Liver (tissue), 9 donors: ENCODE measurements around the gene SECTM1. TPM values are rescaled to one million over a fixed set of nuclear protein-coding genes. Genes with fewer than 3 reads are reported as not detected.

ENCODE experiments used
- DNase-seq: peaks from one replicate; pipeline ENCODE4 v3.0.0-alpha.2; 2017; ENCODE audit warnings: low spot score
- H3K27ac ChIP-seq, 2 donors: one replicate each; pipeline ENCODE4 v1.7.0; 2013; ENCODE audit warnings: inconsistent platforms in 2 of 2, low read length in 2 of 2, control low read depth in 1 of 2, low read depth in 1 of 2, mild to moderate bottlenecking in 1 of 2
- H3K27me3 ChIP-seq, 4 donors: one replicate each; pipeline versions ENCODE4 v1.6.1 to v1.7.0; 2013; ENCODE audit warnings: low read length in 3 of 4, inconsistent platforms in 1 of 4, mild to moderate bottlenecking in 1 of 4, moderate library complexity in 1 of 4; ENCODE audit not compliant: control insufficient read depth in 4 of 4, insufficient read depth in 4 of 4
- H3K36me3 ChIP-seq, 4 donors: one replicate each; pipeline versions ENCODE4 v1.6.1 to v1.7.0; 2013; ENCODE audit warnings: low read length in 3 of 4, mild to moderate bottlenecking in 3 of 4, low read depth in 1 of 4, moderate library complexity in 1 of 4; ENCODE audit not compliant: control insufficient read depth in 4 of 4, insufficient read depth in 3 of 4
- H3K4me1 ChIP-seq, 4 donors: one replicate each; pipeline versions ENCODE4 v1.6.1 to v1.7.0; 2013; ENCODE audit warnings: low read length in 3 of 4, mild to moderate bottlenecking in 3 of 4, moderate library complexity in 1 of 4; ENCODE audit not compliant: control insufficient read depth in 4 of 4, insufficient read depth in 4 of 4
- H3K4me3 ChIP-seq, 3 donors: one replicate each; pipeline versions ENCODE4 v1.6.1 to v1.7.0; 2013; ENCODE audit warnings: low read length in 3 of 3, control low read depth in 1 of 3, low read depth in 1 of 3, mild to moderate bottlenecking in 1 of 3
- H3K9ac ChIP-seq, 2 donors: one replicate each; pipeline ENCODE4 v1.7.0; 2013; ENCODE audit warnings: low read length in 2 of 2, mild to moderate bottlenecking in 2 of 2, moderate library complexity in 2 of 2, control low read depth in 1 of 2, low read depth in 1 of 2
- H3K9me3 ChIP-seq, 4 donors: one replicate each; pipeline versions ENCODE4 v1.6.1 to v1.7.0; 2013; ENCODE audit warnings: low read length in 3 of 4; ENCODE audit not compliant: control insufficient read depth in 4 of 4
- ATF3 ChIP-seq: IDR thresholded peaks from 2 replicates; pipeline ENCODE4 v1.6.1; 2016; ENCODE audit warnings: antibody characterized with exemption
- EGR1 ChIP-seq, 2 donors: IDR thresholded peaks; 2 replicates each; pipeline ENCODE4 v1.6.1; 2016 to 2018; ENCODE audit warnings: antibody characterized with exemption in 2 of 2, low read depth in 2 of 2
- FOXA1 ChIP-seq: IDR thresholded peaks from 2 replicates; pipeline ENCODE4 v1.6.1; 2016; ENCODE audit warnings: antibody characterized with exemption
- FOXA2 ChIP-seq: IDR thresholded peaks from 2 replicates; pipeline ENCODE4 v1.6.1; 2016; ENCODE audit warnings: antibody characterized with exemption
- GABPA ChIP-seq, 2 donors: IDR thresholded peaks in 1 of 2; conservative IDR thresholded peaks in 1 of 2; 2 replicates each; pipeline ENCODE4 v1.6.1; 2016; ENCODE audit warnings: antibody characterized with exemption in 2 of 2, mild to moderate bottlenecking in 1 of 2, moderate library complexity in 1 of 2
- HNF4A ChIP-seq, 2 donors: conservative IDR thresholded peaks; 2 replicates each; pipeline ENCODE4 v1.6.1; 2016; ENCODE audit warnings: antibody characterized with exemption in 2 of 2, mild to moderate bottlenecking in 2 of 2
- HNF4G ChIP-seq: IDR thresholded peaks from 2 replicates; pipeline ENCODE4 v1.6.1; 2016; ENCODE audit warnings: antibody characterized with exemption
- JUND ChIP-seq, 2 donors: IDR thresholded peaks; 2 replicates each; pipeline ENCODE4 v1.6.1; 2016; ENCODE audit warnings: antibody characterized with exemption in 2 of 2
- MAX ChIP-seq: IDR thresholded peaks from 2 replicates; pipeline ENCODE4 v1.6.1; 2016; ENCODE audit warnings: antibody characterized with exemption
- NR2F2 ChIP-seq: IDR thresholded peaks from 2 replicates; pipeline ENCODE4 v1.6.1; 2016; ENCODE audit warnings: antibody characterized with exemption
- RAD21 ChIP-seq, 2 donors: IDR thresholded peaks; 2 replicates each; pipeline ENCODE4 v1.6.1; 2016; ENCODE audit warnings: antibody characterized with exemption in 2 of 2, mild to moderate bottlenecking in 2 of 2
- REST ChIP-seq: IDR thresholded peaks from 2 replicates; pipeline ENCODE4 v1.6.1; 2016; ENCODE audit warnings: antibody characterized with exemption, mild to moderate bottlenecking
- RXRA ChIP-seq, 2 donors: IDR thresholded peaks; 2 replicates each; pipeline ENCODE4 v1.6.1; 2017 to 2018; ENCODE audit warnings: antibody characterized with exemption in 2 of 2, mild to moderate bottlenecking in 1 of 2
- SP1 ChIP-seq: IDR thresholded peaks from 2 replicates; pipeline ENCODE4 v1.6.1; 2018; ENCODE audit warnings: antibody characterized with exemption, mild to moderate bottlenecking
- TAF1 ChIP-seq: conservative IDR thresholded peaks from 2 replicates; pipeline ENCODE4 v1.6.1; 2016; ENCODE audit warnings: antibody characterized with exemption, mild to moderate bottlenecking
- YY1 ChIP-seq: IDR thresholded peaks from 2 replicates; pipeline ENCODE4 v1.6.1; 2016; ENCODE audit warnings: antibody characterized with exemption, mild to moderate bottlenecking
- ZBTB33 ChIP-seq: IDR thresholded peaks from 2 replicates; pipeline ENCODE4 v1.6.1; 2016; ENCODE audit warnings: antibody characterized with exemption
- WGBS: extraction: QIAGEN DNeasy Blood & Tissue Kit; methylation state at CpG from one replicate; pipeline ENCODE4 v1.1.7; 2013; 5-methylcytosine and 5-hydroxymethylcytosine counted together
- polyA plus RNA-seq, 2 donors: library from polyadenylated mRNA; stranded (reverse) in 1 of 2; unstranded in 1 of 2; fragments of 200-250 nt in 1 of 2; fragments of >200 nt in 1 of 2; fragmentation: Nextera tagmentation in 1 of 2; extraction: Ambion mirVana in 1 of 2; gene quantifications; one replicate each; pipeline versions ENCODE4 v1.2.1 to v1.2.3, GENCODE V29; 2013 to 2015
- total RNA-seq, 2 donors: library from RNA; depleted of rRNA; stranded (reverse); fragments of >200 nt; gene quantifications; one replicate each; pipeline ENCODE4 v1.2.3, GENCODE V29; 2014
- donor health status: healthy.
- donor health status: healthy.
- donor health status: healthy.
- donor health status: healthy.
- donor health status: healthy.

Gene SECTM1
- total and polyA plus RNA-seq, 4 donors: 1.3 to 14.2 (median 4.6) TPM

GRCh38 chr17:82280537-82280936, 53.0 kb downstream of the SECTM1 start:
- H3K9ac ChIP-seq: no peak overlapping the region
- no peaks in the 10 kb centered on the region for H3K36me3 ChIP-seq
- no peak for DNase-seq
- no peaks in the 10 kb centered on the region for H3K4me1 ChIP-seq
- no peaks in the 10 kb centered on the region for H3K27me3 ChIP-seq
- 97% methylated on average over 8 of the region's 8 CpGs for WGBS
- no peaks in the 10 kb centered on the region for H3K9me3 ChIP-seq
- TF ChIP-seq FOXA1 (no peak), HNF4G (no peak), SP1 (no peak), EGR1 (IDR thresholded peaks at IDR 0.05; ENCODE audit: low read depth in 2 of 2) (no peak), ZBTB33 (no peak), FOXA2 (no peak), ATF3 (no peak)
- H3K4me3 ChIP-seq: no peak overlapping the region
- H3K27ac ChIP-seq: no peak overlapping the region

GRCh38 chr17:82278786-82279391, 54.7 kb downstream of the SECTM1 start:
- no peak overlapping the region for H3K4me3 ChIP-seq
- no peak overlapping the region for H3K9ac ChIP-seq
- no peaks in the 10 kb centered on the region for H3K9me3 ChIP-seq
- DNase-seq: no peak
- TF ChIP-seq ATF3: no peak
- no peaks in the 10 kb centered on the region for H3K36me3 ChIP-seq
- H3K4me1 ChIP-seq: peaks cover 1 to 6% (median 3%) of the 10 kb centered on the region in 4 donors
- WGBS: 76% methylated on average over 16 of the region's 16 CpGs
- peak overlapping the region in 1 of 2 donors; percentile 54 for H3K27ac ChIP-seq
- H3K27me3 ChIP-seq: no peaks in the 10 kb centered on the region

- no peak overlapping the region for H3K27ac ChIP-seq
- no peaks in the 10 kb centered on the region for H3K9me3 ChIP-seq
- peaks cover 1 to 9% (median 4%) of the 10 kb centered on the region in 4 donors for H3K4me1 ChIP-seq
- H3K9ac ChIP-seq: no peak overlapping the region
- no peak overlapping the region for H3K4me3 ChIP-seq
- H3K36me3 ChIP-seq: no peaks in the 10 kb centered on the region
- no peaks in the 10 kb centered on the region for H3K27me3 ChIP-seq
- DNase-seq: no peak
- 88% methylated on average over 9 of the region's 9 CpGs for WGBS
- TF ChIP-seq FOXA2 (no peak), HNF4G (no peak), HNF4A (conservative IDR thresholded peaks at IDR 0.05) (no peak), ZBTB33 (no peak), GABPA (IDR thresholded peaks at IDR 0.05 in 1 of 2, conservative IDR thresholded peaks at IDR 0.05 in 1 of 2) (no peak), YY1 (no peak), REST (no peak), FOXA1 (no peak), EGR1 (IDR thresholded peaks at IDR 0.05; ENCODE audit: low read depth in 2 of 2) (no peak), NR2F2 (no peak), MAX (no peak), RXRA (IDR thresholded peaks at IDR 0.05) (no peak), RAD21 (IDR thresholded peaks at IDR 0.05) (no peak), JUND (IDR thresholded peaks at IDR 0.05) (no peak), SP1 (no peak), TAF1 (no peak), ATF3 (no peak)
Observed at GRCh38 chr17:82278308-82278707, 55.3 kb downstream of the SECTM1 start.
